Activated CD4-positive, alpha-beta T cell treated with anti-CD3 and anti-CD28 coated beads for 1 hour (primary cell): ENCODE results near the gene PPP4R2.
A peak's percentile ranks its signal among the peaks of the same experiment; 100 is the strongest.

Source experiments
- DNase-seq: peaks from one replicate; pipeline ENCODE4 v3.0.0-alpha.2; 2020

The PPP4R2 gene

DNA sequence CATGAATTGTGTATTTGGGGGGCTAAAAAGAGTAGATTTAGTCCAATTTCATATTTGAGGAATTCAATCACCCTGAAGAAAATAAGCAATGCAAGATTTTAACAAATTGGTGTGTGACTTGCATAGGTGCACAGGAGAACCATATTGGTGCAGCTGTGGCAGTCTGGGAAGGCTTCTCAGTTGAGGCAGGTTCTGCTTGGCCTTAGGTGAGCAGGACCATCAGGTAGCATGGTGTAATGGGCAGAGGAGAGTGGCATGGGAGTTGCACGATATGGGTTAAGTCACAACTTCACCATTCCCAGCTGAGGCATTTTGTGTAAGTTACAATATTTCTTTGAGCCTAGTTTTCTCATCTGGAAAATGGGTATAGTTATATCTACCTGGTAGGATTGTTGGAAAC is 75.3 kb downstream of the PPP4R2 start:
- no peak for DNase-seq

- no peak for DNase-seq
These were observed 76.0 kb downstream of the PPP4R2 start for GRCh38 chr3:73072634-73073033.

- no peak for DNase-seq
These were observed 76.6 kb downstream of the PPP4R2 start for GRCh38 chr3:73073091-73073707.

GRCh38 chr3:73074781-73075180 is 78.2 kb downstream of the PPP4R2 start:
- no peak for DNase-seq

- DNase-seq: no peak
These were observed 83.8 kb downstream of the PPP4R2 start for GRCh38 chr3:73080216-73080966.

GRCh38 chr3:73081140-73081539 is 84.5 kb downstream of the PPP4R2 start:
- DNase-seq: no peak

GRCh38 chr3:73084170-73084569 is 87.6 kb downstream of the PPP4R2 start:
- DNase-seq: no peak

- DNase-seq: peak; percentile 14
These were observed 89.5 kb downstream of the PPP4R2 start for GRCh38 chr3:73086071-73086494.

- DNase-seq: no peak
These were observed 97.5 kb downstream of the PPP4R2 start for GRCh38 chr3:73094129-73094528.

DNA sequence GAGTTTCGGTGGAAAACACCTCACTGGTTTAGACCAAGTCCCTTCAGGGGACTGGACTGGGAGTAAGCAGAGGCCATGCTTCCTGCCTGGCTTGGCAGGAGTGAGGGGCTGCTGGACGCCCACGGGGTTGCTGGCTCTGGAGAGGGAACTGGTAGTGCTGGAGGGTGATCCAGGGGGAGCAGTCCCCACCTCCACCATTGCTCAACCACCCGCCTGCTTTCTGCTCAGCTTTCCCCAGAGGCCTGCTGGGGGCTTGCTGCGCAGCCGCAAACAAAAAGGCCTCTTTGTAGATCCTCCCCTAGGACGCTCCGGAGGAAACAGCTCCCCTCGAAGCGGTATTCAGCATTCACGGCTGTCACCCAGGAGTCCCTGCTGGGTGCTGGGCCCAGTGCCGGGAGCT is 98.3 kb downstream of the PPP4R2 start:
- no peak for DNase-seq

DNA sequence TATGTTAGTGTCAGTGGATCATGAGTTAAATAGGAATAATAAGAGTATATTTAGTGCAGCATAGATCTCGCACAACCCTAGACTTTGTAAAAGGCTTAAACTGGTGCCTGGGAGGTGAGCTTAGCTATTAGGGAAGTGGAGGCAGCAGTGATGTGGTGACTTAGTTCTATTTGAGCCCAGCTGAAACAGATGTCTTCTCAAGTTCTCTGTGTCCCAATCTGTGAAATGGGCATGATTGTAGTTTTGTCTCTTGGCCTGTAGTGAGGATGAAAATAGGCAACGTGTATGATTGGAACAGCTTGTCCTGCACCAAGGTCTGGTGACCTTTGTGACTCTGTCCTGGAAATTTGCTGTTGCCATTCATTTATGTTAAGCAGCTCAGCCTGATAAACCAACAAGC is 99.6 kb downstream of the PPP4R2 start:
- DNase-seq: no peak

GRCh38 chr3:73098026-73098425 is 101.4 kb downstream of the PPP4R2 start:
- no peak for DNase-seq

DNA sequence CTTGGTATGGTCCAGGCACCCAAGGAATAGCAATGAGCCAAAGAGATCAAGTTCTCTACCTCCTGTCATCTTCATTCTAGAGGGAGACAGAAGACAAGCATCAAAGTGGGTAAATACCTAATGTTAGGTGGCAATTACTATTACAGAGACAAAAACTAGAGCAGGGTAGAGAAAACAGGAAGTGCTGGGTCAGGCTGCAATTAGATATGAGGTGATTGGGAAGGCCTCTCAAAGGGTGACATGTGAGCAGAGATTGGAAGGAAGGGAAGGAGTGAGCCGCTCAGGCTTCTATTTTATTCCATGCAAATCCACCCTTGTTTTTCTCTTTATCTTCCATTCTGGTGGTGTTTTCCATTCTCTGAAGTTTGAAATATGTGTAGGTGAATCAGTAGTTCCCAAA is 102.3 kb downstream of the PPP4R2 start:
- DNase-seq: no peak

DNA sequence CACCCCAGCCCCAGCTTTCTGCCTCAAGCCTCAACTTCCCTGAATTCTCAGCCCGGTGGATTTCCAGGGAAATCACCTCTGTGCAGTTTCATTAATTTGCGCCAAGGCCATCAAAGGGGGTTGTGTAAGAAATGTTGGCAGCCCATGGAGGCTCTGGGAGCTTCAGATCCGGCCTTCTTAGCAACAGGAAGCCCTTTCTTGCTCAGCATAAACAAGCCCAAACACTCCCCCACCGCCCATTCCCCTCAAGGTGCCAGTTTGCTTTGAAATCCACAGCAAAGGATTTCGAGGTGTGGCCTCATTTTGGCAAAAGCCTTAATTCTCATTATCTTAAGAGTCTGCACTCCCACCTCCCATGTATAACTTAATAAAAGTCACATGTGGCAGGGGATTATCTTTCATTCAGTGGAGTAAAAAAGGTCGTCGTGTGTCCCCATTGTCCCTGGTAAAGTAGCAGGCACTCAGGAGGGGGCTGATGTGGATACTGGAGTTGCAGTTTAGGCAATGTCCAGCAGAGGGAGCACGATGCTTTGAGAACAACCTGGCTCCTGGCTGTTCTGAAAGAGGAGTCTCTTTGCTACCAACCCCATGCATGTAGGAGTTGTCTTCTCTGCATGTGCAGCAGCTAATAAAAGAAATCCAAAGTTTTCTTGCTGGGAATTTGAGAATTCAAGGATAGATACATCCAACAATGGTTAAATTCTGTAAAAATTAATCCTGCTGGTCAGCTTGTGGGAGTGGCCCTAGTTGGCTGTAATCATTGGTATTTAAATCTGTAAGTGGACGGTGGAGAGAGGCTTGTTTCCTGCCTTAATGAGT is 104.3 kb downstream of the PPP4R2 start:
- DNase-seq: peak; percentile 56

GRCh38 chr3:73101881-73102280 is 105.3 kb downstream of the PPP4R2 start:
- no peak for DNase-seq

- DNase-seq: no peak
These were observed 110.6 kb downstream of the PPP4R2 start for GRCh38 chr3:73107215-73107614.

- DNase-seq: no peak
These were observed 111.1 kb downstream of the PPP4R2 start for GRCh38 chr3:73107676-73108187.

- no peak for DNase-seq
These were observed 112.1 kb downstream of the PPP4R2 start for GRCh38 chr3:73108750-73109149.

- DNase-seq: no peak
These were observed 113.9 kb downstream of the PPP4R2 start for GRCh38 chr3:73110530-73110929.

GRCh38 chr3:73114711-73115110 is 118.1 kb downstream of the PPP4R2 start:
- DNase-seq: no peak

GRCh38 chr3:73115806-73116205 is 119.2 kb downstream of the PPP4R2 start:
- no peak for DNase-seq
